GM20000 (cell line): ENCODE data around the gene PSMA5.
A peak's percentile ranks its signal among the peaks of the same experiment; 100 is the strongest.
"Not testable (repeated sequence)": the region's sequence is repeated elsewhere in the genome, so short reads cannot be mapped to it uniquely, and the experiment has no call there.

ENCODE experiments used
- DNase-seq: peaks from one replicate; pipeline ENCODE4 v3.0.0; 2012; ENCODE audit warnings: low spot score
- CTCF ChIP-seq: IDR thresholded peaks from 2 replicates; pipeline ENCODE4 v1.5.1; 2012; ENCODE audit warnings: mild to moderate bottlenecking, control low read depth; ENCODE audit errors: extremely low read depth, missing control alignments

PSMA5 gene

DNA sequence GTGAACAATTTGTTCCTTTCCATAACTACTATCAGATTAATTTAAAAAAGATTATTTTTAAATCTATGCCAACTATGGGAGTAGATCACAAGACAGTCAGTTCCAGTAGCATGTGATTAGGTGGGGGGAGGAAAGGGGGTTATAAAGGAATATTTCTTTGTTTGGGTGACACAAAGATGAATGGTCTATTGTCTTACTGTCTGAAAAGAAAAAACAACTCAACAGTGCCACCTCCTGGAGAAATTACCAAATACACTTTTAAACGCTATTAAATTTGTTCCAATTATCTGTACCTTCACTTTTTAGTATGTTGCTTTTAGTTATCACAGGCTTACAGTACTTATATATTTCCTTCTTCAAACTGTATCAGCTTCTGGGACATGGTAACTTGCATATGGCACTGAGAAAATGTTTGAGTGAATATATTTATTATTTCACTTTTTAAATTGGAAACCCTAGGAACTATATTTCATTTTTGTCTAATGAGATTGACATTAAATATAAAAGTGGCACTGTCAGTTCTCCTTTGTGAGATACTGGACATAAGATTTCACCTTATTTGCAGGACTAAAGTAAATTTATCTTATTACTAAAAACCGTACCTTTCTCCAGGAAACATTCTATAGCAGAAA lies 26.8 kb downstream of the PSMA5 start:
- peak; percentile 65 for DNase-seq
- TF ChIP-seq CTCF = peak; percentile 12

GRCh38 chr1:109398343-109399225 lies 27.7 kb downstream of the PSMA5 start:
- TF ChIP-seq CTCF = no peak
- DNase-seq = no peak

DNA sequence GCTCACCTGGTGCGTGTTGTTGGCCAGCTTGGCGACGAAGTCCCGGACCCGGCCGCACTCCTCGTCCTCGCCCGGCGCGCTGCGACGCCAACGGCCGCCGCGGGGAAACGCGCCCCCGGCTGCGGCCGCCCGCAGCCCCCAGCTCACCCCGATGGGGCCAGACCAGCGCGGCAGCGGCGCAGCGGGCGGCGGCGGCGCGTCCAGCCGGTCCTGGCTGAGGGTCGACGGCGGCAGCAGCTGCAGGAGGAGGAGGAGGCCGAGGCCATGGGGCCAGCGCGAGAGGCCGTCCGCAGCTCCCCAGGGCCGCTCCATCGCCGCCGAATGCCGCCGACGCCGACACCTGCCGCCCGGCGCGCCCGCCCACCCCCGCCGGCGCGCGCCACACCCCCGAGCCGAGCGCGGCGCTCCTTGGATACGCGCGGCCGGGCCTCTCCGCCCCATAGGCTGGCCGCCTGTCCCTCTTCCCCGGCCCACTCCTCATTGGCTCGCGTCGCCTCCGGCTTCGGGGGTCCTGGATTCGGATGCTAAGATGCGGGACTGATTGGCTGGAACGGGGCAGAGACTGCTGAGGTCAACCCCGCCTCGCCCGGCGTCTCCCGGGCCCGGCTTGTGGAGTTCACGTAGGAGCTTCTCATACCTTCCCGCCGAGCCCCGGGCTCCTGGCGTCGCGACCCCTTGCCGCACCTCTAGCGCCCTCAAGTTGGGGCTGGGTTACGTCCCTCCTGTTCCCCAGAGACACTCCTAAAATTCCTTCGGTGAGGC lies 28.5 kb downstream of the PSMA5 start, which contains the start of gene SORT1:
SORT1 (minus strand) TSS at position 338 of the 762 bp plus-strand sequence; CDS start at position 312, 26 bp downstream.
- no peak for TF ChIP-seq CTCF
- DNase-seq = peak; percentile 81

- no peak for DNase-seq
- no peak for TF ChIP-seq CTCF
Observed at GRCh38 chr1:109396871-109397580, 29.2 kb downstream of the PSMA5 start.

GRCh38 chr1:109396513-109396839 lies 29.8 kb downstream of the PSMA5 start:
- no peak for DNase-seq
- TF ChIP-seq CTCF = no peak

GRCh38 chr1:109395602-109396512 lies 30.4 kb downstream of the PSMA5 start:
- TF ChIP-seq CTCF = no peak
- DNase-seq = no peak

GRCh38 chr1:109395282-109395599 lies 31.0 kb downstream of the PSMA5 start:
- not testable (repeated sequence) for DNase-seq
